Adrenal gland (tissue), 5 donors: ENCODE data around the gene SLC66A1.

Source experiments
- CTCF ChIP-seq, 6 experiments: fragments of 450-650 bp in 4 of 6; fragments of 200-600 bp in 2 of 6; sonication (generic) in 1 of 6; IDR thresholded peaks; 1 replicate in 5 of 6; 2 replicates in 1 of 6; pipeline versions ENCODE4 v1.5.1 to v1.8.0; 2016 to 2021; ENCODE audit warnings: antibody characterized with exemption in 6 of 6, mild to moderate bottlenecking in 2 of 6, moderate library complexity in 1 of 6
- POLR2A ChIP-seq, 2 donors: fragments of 450-650 bp; IDR thresholded peaks; one replicate each; pipeline ENCODE4 v1.6.1; 2017; ENCODE audit warnings: antibody characterized with exemption in 2 of 2, mild to moderate bottlenecking in 2 of 2, moderate library complexity in 1 of 2
- donor health status: DM: no; HTN: no; CAD: no.

GRCh38 chr1:19352839-19353238 lies 40.7 kb downstream of the SLC66A1 start:
- TF ChIP-seq CTCF (IDR thresholded peaks at IDR 0.05) (no peak), POLR2A (IDR thresholded peaks at IDR 0.05) (no peak)
